Endothelial cell of umbilical vein (primary cell): ENCODE data around the gene PSMB8. TPM values are rescaled to one million over a fixed set of nuclear protein-coding genes. Genes with fewer than 3 reads are reported as not detected.
A peak's percentile ranks its signal among the peaks of the same experiment; 100 is the strongest.

Experiments used
- BruUV-seq: library from RNA; stranded (reverse); fragments of 400-500 nt; replicated peaks from 2 replicates; lab custom pipeline; 2021; lab: Mats Ljungman, UMichigan
- CTCF ChIA-PET: fragments of 300-600, 350-600 bp; sonication (Branson Sonifier 250); formaldehyde crosslinking; loops from one replicate; lab custom pipeline; 2021; ENCODE audit warnings: antibody characterized with exemption, inconsistent platforms; lab: Charles Lee
- POLR2A ChIA-PET: fragments of 300-600, 350-600 bp; sonication (Branson Sonifier 250); formaldehyde crosslinking; loops from one replicate; lab custom pipeline; 2021; ENCODE audit warnings: antibody characterized with exemption, inconsistent platforms; lab: Charles Lee
- DNase-seq: peaks from one replicate; pipeline ENCODE4 v3.0.0-alpha.2; 2011; ENCODE audit warnings: low read depth, low spot score
- FAIRE-seq: peaks from 2 replicates; lab custom pipeline; 2011; peaks lifted over from hg19 to GRCh38; lab: Jason Lieb, UNC
- H2AFZ ChIP-seq: 2 replicates; pipeline ENCODE4 v1.6.0; 2012; ENCODE audit warnings: low read depth, low read length, control low read depth, inconsistent platforms
- H3K27ac ChIP-seq: 2 replicates; pipeline ENCODE4 v1.5.1; 2011; ENCODE audit warnings: low read depth, mild to moderate bottlenecking, control low read depth, low read length, moderate library complexity; ENCODE audit not compliant: insufficient read depth
- H3K27me3 ChIP-seq, 2 experiments: 2 replicates each; pipeline versions ENCODE4 v1.6.0 to v1.6.1; 2011; ENCODE audit warnings: low read length in 2 of 2, mixed read lengths in 1 of 2; ENCODE audit not compliant: control insufficient read depth in 2 of 2, insufficient read depth in 2 of 2
- H3K36me3 ChIP-seq, 2 experiments: 2 replicates in 1 of 2; 3 replicates in 1 of 2; pipeline ENCODE4 v1.5.1; 2011; ENCODE audit warnings: low read length in 2 of 2, mild to moderate bottlenecking in 1 of 2, moderate library complexity in 1 of 2; ENCODE audit not compliant: control insufficient read depth in 2 of 2, insufficient read depth in 2 of 2; ENCODE audit errors: extremely low read depth in 1 of 2
- H3K4me1 ChIP-seq: 3 replicates; pipeline ENCODE4 v1.5.1; 2011; ENCODE audit warnings: mild to moderate bottlenecking, low read length; ENCODE audit not compliant: control insufficient read depth, insufficient read depth; ENCODE audit errors: extremely low read depth
- H3K4me2 ChIP-seq: 2 replicates; pipeline ENCODE4 v1.6.1; 2011; ENCODE audit warnings: low read length, control low read depth, mixed read lengths; ENCODE audit not compliant: insufficient read depth
- H3K4me3 ChIP-seq, 3 experiments: fragments of 200-600 bp in 1 of 3; sonication (generic), shearing (Covaris generic) in 1 of 3; replicated peaks in 1 of 3; 2 replicates each; pipeline ENCODE4 v1.5.1; 2011 to 2016; ENCODE audit warnings: control low read depth in 3 of 3, low read length in 3 of 3, mild to moderate bottlenecking in 2 of 3, inconsistent platforms in 1 of 3, low read depth in 1 of 3, moderate library complexity in 1 of 3; ENCODE audit not compliant: insufficient read depth in 1 of 3
- H3K79me2 ChIP-seq: 2 replicates; pipeline ENCODE4 v1.6.0; 2012; ENCODE audit warnings: low read length, inconsistent platforms; ENCODE audit not compliant: control insufficient read depth, insufficient read depth
- H3K9ac ChIP-seq: replicated peaks from 2 replicates; pipeline ENCODE3; 2011; ENCODE audit warnings: low read length, control low read depth; ENCODE audit not compliant: insufficient read depth; ENCODE audit errors: extremely low read depth
- H3K9me1 ChIP-seq: replicated peaks from 3 replicates; pipeline ENCODE4 v1.6.0; 2011; ENCODE audit warnings: mild to moderate bottlenecking, low read length; ENCODE audit not compliant: control insufficient read depth, insufficient read depth; ENCODE audit errors: extremely low read depth
- H3K9me3 ChIP-seq: replicated peaks from 2 replicates; pipeline ENCODE4 v1.5.1; 2012; ENCODE audit warnings: low read length, inconsistent platforms; ENCODE audit not compliant: control insufficient read depth, insufficient read depth
- H4K20me1 ChIP-seq: replicated peaks from 2 replicates; pipeline ENCODE3; 2011; ENCODE audit warnings: mild to moderate bottlenecking, low read length; ENCODE audit not compliant: control insufficient read depth, insufficient read depth; ENCODE audit errors: extremely low read depth
- EZH2 ChIP-seq: IDR thresholded peaks from 2 replicates; pipeline ENCODE4 v1.6.1; 2012; ENCODE audit warnings: borderline replicate concordance, low read depth, mild to moderate bottlenecking, moderate library complexity, low read length, inconsistent platforms; ENCODE audit not compliant: severe bottlenecking
- FOS ChIP-seq: IDR thresholded peaks from 2 replicates; pipeline ENCODE4 v1.6.1; 2011; ENCODE audit warnings: mild to moderate bottlenecking, low read length, moderate library complexity, borderline replicate concordance; ENCODE audit not compliant: insufficient read depth
- GATA2 ChIP-seq: IDR thresholded peaks from 2 replicates; pipeline ENCODE4 v1.7.0; 2011; ENCODE audit warnings: low read depth, mild to moderate bottlenecking, moderate library complexity, mixed read lengths, low read length; ENCODE audit not compliant: insufficient read length, insufficient read depth
- MYC ChIP-seq: IDR thresholded peaks from one replicate; pipeline ENCODE4 v1.6.1; 2011; ENCODE audit warnings: mild to moderate bottlenecking, low read depth, low read length
- POLR2AphosphoS5 ChIP-seq: IDR thresholded peaks from 2 replicates; pipeline ENCODE4 v1.6.1; 2012; ENCODE audit warnings: low read depth, mild to moderate bottlenecking, control low read depth, low read length, moderate library complexity; ENCODE audit not compliant: insufficient read depth
- dilution Hi-C: fragments of 300-500 bp; cut with MboI; formaldehyde crosslinking; loops from one replicate; pipeline ENCODE4 v1.15.0; 2019; ENCODE audit warnings: low sequenced_read_pairs; ENCODE audit not compliant: extremely low pct_ligation_motif_present
- intact Hi-C: fragments of 100-400 bp; cut with micrococcal nuclease; formaldehyde crosslinking; loops from one replicate; pipeline ENCODE4 v1.10.0; 2022
- polyA plus RNA-seq, 4 experiments: library from polyadenylated mRNA; depleted of rRNA in 3 of 4; stranded (reverse) in 3 of 4; unstranded in 1 of 4; fragments of >200 nt; gene quantifications; 2 replicates each; pipeline versions ENCODE4 v1.2.1 to v1.2.3, GENCODE V29; 2011 to 2012; ENCODE audit warnings: missing spikeins in 1 of 4
- total RNA-seq: library from RNA; stranded (reverse); gene quantifications from 2 replicates; pipeline ENCODE4 v1.2.3, GENCODE V29; 2021

The PSMB8 gene
- total and polyA plus RNA-seq, 2 donors (not counting 3 experiments of a cell fraction or from before 2014, with no cell fraction given): 40.1 to 49.4 TPM

DNA sequence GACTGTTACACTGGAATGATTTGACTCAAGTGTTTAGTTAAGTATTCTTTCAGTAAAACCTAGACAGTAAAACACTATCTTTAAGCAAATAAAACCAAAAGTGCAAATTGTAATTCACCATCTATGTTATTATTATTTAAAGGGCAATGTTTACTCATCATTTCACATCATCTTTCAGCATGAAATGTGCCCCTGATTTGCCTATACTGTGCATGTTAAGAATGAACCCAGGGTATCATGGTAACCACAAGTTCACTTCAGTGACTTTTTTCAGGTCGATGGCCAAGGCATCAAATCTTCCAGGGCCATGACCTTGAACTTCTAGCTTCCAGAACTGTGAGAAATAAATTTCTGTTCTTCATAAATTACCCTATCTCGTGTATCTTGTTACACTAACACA, 25.0 kb downstream of the PSMB8 start:
- no peak for DNase-seq
- Histone ChIP-seq H3K9me1 (no peaks in the 10 kb centered on the region), H3K79me2 (no peaks in the 10 kb centered on the region), H2AFZ (no peak overlapping the region), H3K9me3 (no peaks in the 10 kb centered on the region), H3K4me3 (no peak overlapping the region), H3K4me1 (no peaks in the 10 kb centered on the region), H3K9ac (no peak overlapping the region), H3K27me3 (peaks cover 0 to 8% of the 10 kb centered on the region in 2 experiments), H4K20me1 (no peaks in the 10 kb centered on the region), H3K27ac (no peak overlapping the region), H3K36me3 (no peaks in the 10 kb centered on the region), H3K4me2 (no peak overlapping the region)
- FAIRE-seq: no peak
- CTCF ChIA-PET: interaction anchor here (2.3 kb wide), 1 partner anchor 49 kb away, joined by 10 read pairs; no protein-coding TSS in a partner anchor
- POLR2A ChIA-PET: no interaction called here
- no TSS peak for BruUV-seq
- intact Hi-C loops (no loop called here), dilution Hi-C loops (no loop called here)
- no peak for TF ChIP-seq POLR2AphosphoS5

DNA sequence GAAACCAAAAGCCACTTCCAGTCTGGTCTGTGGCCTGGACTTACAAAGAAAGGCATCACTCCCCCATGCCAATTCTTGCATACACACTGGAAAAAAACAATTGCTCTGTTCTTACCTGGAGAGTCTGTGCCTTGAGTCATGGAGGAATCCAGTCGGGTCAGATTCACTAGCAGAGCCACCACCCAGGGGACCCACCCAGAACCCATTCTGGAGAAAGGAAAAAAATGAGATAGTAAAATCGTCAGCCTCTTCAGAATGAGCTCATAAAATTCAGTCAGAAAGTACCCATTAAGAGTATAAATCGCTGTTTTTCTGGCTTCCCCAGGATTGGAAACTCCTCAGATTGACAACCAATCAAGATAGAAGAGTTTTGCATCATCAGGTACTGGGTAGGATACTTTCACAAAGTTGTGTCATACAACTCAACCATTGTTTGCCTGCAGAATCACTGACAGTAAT, 27.1 kb downstream of the PSMB8 start, which contains the start of gene HLA-DOB:
Gene HLA-DOB, minus strand, starts transcription at position 257 of the 459 bp plus-strand sequence. Its CDS starts 51 bp downstream, at position 206.
- H3K79me2 ChIP-seq: no peaks in the 10 kb centered on the region
- H3K27ac ChIP-seq: no peak within 1 kb of the TSS
- H3K9ac ChIP-seq: no peak within 1 kb of the TSS
- H2AFZ ChIP-seq: no peak within 1 kb of the TSS
- no peaks in the 10 kb centered on the region for H3K9me3 ChIP-seq
- POLR2A ChIA-PET: no interaction called here
- intact Hi-C loops: no loop called here
- no peak within 1 kb of the TSS for H3K4me2 ChIP-seq
- peaks cover 4 to 17% of the 10 kb centered on the region in 2 experiments for H3K27me3 ChIP-seq
- H3K4me3 ChIP-seq: no peak within 1 kb of the TSS
- dilution Hi-C loops: no loop called here
- no peaks in the 10 kb centered on the region for H4K20me1 ChIP-seq
- CTCF ChIA-PET: no interaction called here
- DNase-seq: peak; percentile 51
- FAIRE-seq: no peak
- TF ChIP-seq MYC (no peak), GATA2 (no peak), EZH2 (no peak), POLR2AphosphoS5 (no peak), FOS (no peak)
- H3K4me1 ChIP-seq: no peaks in the 10 kb centered on the region
- no peaks in the 10 kb centered on the region for H3K9me1 ChIP-seq
- BruUV-seq: no TSS peak
- no peaks in the 10 kb centered on the region for H3K36me3 ChIP-seq
